Activated CD8-positive, alpha-beta memory T cell treated with anti-CD3 and anti-CD28 coated beads for 36 hours (primary cell): ENCODE measurements around the gene MORN1. TPM values are rescaled to one million over a fixed set of nuclear protein-coding genes. Genes with fewer than 3 reads are reported as not detected.

Experiments used
- CTCF ChIA-PET: fragments of 350-600 bp; sonication (Branson Sonifier 250); formaldehyde crosslinking; loops from one replicate; lab custom pipeline; 2021; ENCODE audit warnings: antibody characterized with exemption; lab: Charles Lee
- POLR2A ChIA-PET: fragments of 350-600 bp; sonication (Branson Sonifier 250); formaldehyde crosslinking; loops from one replicate; lab custom pipeline; 2021; ENCODE audit warnings: antibody characterized with exemption; lab: Charles Lee
- total RNA-seq, 2 experiments: library from RNA; stranded (reverse); gene quantifications; one replicate each; pipeline ENCODE4 v1.2.3, GENCODE V29; 2021

Gene MORN1
- total RNA-seq, 2 experiments from 2014 or later: 8.7 to 9.9 TPM

GRCh38 chr1:2271841-2272655, 119.3 kb downstream of the MORN1 start:
- CTCF ChIA-PET: no interaction called here

More at GRCh38 chr1:2271841-2272655, 119.3 kb downstream of the MORN1 start:
- POLR2A ChIA-PET: no interaction called here

Other genes starting within 250 kb of the MORN1 start
- gene FAAP20, start 196.8 kb downstream of the MORN1 start, total RNA-seq: 10 to 100 TPM; 64.3 to 68.8 TPM
- 10 to 100 TPM; 29.9 to 30.2 TPM for gene SKI, start 163.2 kb downstream of the MORN1 start, total RNA-seq
- 100 to 1,000 TPM; 188 to 209 TPM for gene RER1, start 287 bp upstream of the MORN1 start, total RNA-seq
- 10 to 100 TPM; 22.6 to 24.2 TPM for gene PEX10, start 21.0 kb upstream of the MORN1 start, total RNA-seq
- gene PLCH2, start 84.7 kb upstream of the MORN1 start, total RNA-seq: under 1 TPM; 0.80 to 0.84 TPM
- gene PANK4, start 135.0 kb upstream of the MORN1 start, total RNA-seq: 10 to 100 TPM; 39.1 to 41.3 TPM
- under 1 TPM; 0.21 to 0.23 TPM for gene HES5, start 138.7 kb upstream of the MORN1 start, total RNA-seq
- 100 to 1,000 TPM; 141 to 153 TPM for gene TNFRSF14, start 164.8 kb upstream of the MORN1 start, total RNA-seq
- 10 to 100 TPM; 40.0 to 41.9 TPM for gene PRXL2B, start 195.2 kb upstream of the MORN1 start, total RNA-seq
- under 1 TPM in 1 of 2 experiments, not detected in 1; 0.42 TPM for gene MMEL1, start 241.5 kb upstream of the MORN1 start, total RNA-seq